Measurements from ENCODE around the gene CCN5. TPM values are rescaled to one million over a fixed set of nuclear protein-coding genes. Genes with fewer than 3 reads are reported as not detected.

The CCN5 gene
- total RNA-seq, 1 donor from 2014 or later, result 42.3 TPM

DNA sequence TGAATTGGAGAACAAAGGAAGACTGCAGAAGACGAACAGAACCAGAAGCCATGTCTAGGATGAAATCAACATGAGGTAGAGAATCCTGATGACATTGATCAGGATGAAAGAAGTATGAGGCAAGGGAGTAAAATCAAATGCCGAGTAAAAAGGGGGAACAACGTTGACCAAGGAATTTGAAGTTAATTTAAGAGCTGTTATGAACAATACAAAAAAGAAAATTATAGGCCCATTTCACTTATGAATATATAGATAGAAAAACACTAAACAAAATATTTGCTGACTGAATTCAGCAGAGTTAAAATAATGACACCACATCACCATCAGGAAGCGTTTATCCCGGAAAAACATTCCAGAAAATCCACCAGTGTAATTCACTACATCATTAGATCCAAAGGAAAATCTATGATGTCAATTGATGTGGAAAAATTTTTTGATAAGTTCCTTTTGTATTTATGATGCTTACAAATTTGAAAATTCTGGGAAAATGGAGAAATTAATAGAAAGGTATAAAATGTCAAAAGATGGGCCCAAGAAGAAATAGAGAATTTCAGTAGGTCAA lies 8.1 kb upstream of the CCN5 start:
- Histone ChIP-seq H3K4me1 (peaks cover 23% of the 10 kb centered on the region), H3K4me3 (no peak overlapping the region), H3K27ac (no peak overlapping the region), H3K9me3 (no peaks in the 10 kb centered on the region), H3K36me3 (no peaks in the 10 kb centered on the region), H3K27me3 (ENCODE audit: low read depth) (no peaks in the 10 kb centered on the region)
- ATAC-seq (no peak), DNase-seq (no peak)
- TF ChIP-seq, protein P1, sequence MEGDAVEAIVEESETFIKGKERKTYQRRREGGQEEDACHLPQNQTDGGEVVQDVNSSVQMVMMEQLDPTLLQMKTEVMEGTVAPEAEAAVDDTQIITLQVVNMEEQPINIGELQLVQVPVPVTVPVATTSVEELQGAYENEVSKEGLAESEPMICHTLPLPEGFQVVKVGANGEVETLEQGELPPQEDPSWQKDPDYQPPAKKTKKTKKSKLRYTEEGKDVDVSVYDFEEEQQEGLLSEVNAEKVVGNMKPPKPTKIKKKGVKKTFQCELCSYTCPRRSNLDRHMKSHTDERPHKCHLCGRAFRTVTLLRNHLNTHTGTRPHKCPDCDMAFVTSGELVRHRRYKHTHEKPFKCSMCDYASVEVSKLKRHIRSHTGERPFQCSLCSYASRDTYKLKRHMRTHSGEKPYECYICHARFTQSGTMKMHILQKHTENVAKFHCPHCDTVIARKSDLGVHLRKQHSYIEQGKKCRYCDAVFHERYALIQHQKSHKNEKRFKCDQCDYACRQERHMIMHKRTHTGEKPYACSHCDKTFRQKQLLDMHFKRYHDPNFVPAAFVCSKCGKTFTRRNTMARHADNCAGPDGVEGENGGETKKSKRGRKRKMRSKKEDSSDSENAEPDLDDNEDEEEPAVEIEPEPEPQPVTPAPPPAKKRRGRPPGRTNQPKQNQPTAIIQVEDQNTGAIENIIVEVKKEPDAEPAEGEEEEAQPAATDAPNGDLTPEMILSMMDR (IDR thresholded peaks at IDR 0.05), result no peak
- intact Hi-C loops (cut with DNase I), result no loop called here

DNA sequence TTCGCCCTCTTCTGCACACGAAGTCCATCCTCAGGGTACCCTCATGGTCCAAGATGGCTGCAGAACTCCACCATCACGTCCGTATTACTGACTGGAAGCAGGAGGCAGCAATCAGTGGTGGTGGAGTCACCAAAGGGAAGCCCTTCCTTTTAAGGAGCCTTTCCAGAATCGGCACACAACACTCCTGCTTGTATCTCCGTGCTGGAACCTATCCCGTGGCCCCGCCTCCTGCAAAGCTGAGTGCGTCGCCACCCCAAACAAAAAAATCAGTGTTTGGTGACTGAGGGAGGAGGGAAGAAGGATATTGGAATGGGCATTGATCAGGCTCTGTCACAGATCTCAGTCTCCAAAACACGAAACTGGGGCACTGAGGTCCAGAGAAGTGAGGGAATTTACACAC lies 5.8 kb upstream of the CCN5 start:
- ATAC-seq, result no peak
- intact Hi-C loops (cut with DNase I), result no loop called here
- H3K9me3 ChIP-seq, result no peaks in the 10 kb centered on the region
- no peaks in the 10 kb centered on the region for H3K36me3 ChIP-seq
- peaks cover 15% of the 10 kb centered on the region for H3K4me1 ChIP-seq
- H3K27me3 ChIP-seq (ENCODE audit: low read depth), result no peaks in the 10 kb centered on the region
- TF ChIP-seq, protein P1 (IDR thresholded peaks at IDR 0.05), result no peak
- DNase-seq, result no peak
- no peak overlapping the region for H3K4me3 ChIP-seq
- H3K27ac ChIP-seq, result no peak overlapping the region

DNA sequence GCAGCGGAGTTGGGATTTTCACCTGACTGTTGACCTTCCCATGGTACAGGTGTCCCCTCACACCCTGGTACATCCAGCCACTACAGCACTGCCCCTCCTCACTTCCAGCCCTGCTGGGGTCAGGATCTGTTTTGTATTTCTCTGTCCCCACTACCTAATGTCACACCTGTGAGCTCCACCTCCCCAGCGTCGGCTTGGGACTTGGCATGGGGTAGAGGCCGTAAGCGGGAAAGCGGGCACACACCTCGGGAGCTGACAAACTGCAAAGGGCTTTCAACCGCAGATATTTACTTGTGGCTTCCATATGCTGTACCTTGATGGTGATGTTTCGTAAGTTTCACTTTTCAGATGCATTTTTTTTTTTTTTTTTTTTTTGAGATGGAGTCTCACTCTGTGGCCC lies 5.4 kb upstream of the CCN5 start:
- TF ChIP-seq, protein P1 (IDR thresholded peaks at IDR 0.05), result no peak
- no peak for DNase-seq
- Histone ChIP-seq H3K9me3 (no peaks in the 10 kb centered on the region), H3K4me3 (no peak overlapping the region), H3K4me1 (peaks cover 19% of the 10 kb centered on the region), H3K27ac (no peak overlapping the region), H3K27me3 (ENCODE audit: low read depth) (no peaks in the 10 kb centered on the region), H3K36me3 (no peaks in the 10 kb centered on the region)
- intact Hi-C loops (cut with DNase I), result no loop called here
- ATAC-seq, result no peak

DNA sequence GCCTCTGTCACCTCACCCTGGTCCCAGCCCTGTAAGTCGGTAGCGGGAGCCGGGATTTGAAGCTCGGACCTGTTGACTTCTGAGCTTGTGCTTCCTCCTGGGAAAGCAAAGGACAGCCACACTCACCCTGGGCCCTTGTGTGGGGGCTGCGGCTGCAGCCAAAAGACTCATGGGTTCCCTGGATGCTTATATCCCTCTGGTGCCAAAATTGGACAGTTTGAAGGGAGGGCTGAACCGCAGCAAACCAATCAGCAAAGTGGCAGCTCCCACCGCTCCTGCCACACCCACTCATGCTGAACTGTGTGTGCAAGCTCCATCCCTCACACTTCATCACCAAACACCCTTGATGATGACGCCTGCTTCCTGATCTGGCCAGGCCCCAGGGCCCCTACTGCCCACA lies 3.9 kb upstream of the CCN5 start:
- intact Hi-C loops (cut with DNase I), result no loop called here
- Histone ChIP-seq H3K9me3 (no peaks in the 10 kb centered on the region), H3K4me1 (peaks cover 26% of the 10 kb centered on the region), H3K27me3 (ENCODE audit: low read depth) (no peaks in the 10 kb centered on the region), H3K4me3 (no peak overlapping the region), H3K36me3 (no peaks in the 10 kb centered on the region), H3K27ac (peak overlapping the region; percentile 49)
- ATAC-seq (peak; percentile 35 to 51), DNase-seq (no peak)
- TF ChIP-seq, protein P1 (IDR thresholded peaks at IDR 0.05), result no peak

DNA sequence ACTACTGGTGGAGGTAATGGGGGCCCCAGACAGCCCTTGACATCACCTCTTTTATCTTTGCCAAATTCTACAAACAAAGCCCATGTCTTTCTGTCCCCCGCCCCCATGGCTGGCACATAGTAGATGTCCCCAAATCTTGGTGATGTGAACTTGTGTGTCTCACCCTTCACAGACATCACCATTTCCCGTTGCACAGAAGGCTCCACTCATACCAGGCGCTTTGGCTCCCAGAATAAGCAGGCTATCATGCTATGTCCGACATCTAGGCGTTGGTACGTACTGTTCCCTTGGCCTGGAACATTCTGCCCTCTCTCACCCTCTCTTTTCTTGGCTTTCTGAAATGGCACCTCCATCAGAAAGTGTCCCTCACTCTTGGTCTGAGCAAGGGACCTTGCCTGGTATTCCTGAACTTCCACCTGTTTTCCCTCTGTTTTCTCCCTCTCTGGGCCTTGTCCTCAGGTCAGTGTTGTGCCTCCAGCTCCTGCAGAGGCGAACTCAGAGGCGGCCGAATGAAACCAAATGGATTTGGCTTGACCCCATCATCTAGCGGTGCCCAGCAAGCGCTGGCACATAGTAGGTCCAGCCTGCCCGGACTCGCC lies 968 bp upstream of the CCN5 start:
- H3K27ac ChIP-seq, result peak overlapping the region; percentile 80
- H3K4me3 ChIP-seq, result peak overlapping the region; percentile 42
- H3K4me1 ChIP-seq, result peaks cover 26% of the 10 kb centered on the region
- DNase-seq (no peak), ATAC-seq (peak; percentile 48 to 70)
- no peaks in the 10 kb centered on the region for H3K27me3 ChIP-seq (ENCODE audit: low read depth)
- H3K9me3 ChIP-seq, result no peaks in the 10 kb centered on the region
- intact Hi-C loops (cut with DNase I), result no loop called here
- TF ChIP-seq, protein P1 (IDR thresholded peaks at IDR 0.05), result no peak
- H3K36me3 ChIP-seq, result no peaks in the 10 kb centered on the region

Measured in lower lobe of right lung (tissue), 2 donors.